Measurements from ENCODE around the gene ACVR1B.

Gene ACVR1B

DNA sequence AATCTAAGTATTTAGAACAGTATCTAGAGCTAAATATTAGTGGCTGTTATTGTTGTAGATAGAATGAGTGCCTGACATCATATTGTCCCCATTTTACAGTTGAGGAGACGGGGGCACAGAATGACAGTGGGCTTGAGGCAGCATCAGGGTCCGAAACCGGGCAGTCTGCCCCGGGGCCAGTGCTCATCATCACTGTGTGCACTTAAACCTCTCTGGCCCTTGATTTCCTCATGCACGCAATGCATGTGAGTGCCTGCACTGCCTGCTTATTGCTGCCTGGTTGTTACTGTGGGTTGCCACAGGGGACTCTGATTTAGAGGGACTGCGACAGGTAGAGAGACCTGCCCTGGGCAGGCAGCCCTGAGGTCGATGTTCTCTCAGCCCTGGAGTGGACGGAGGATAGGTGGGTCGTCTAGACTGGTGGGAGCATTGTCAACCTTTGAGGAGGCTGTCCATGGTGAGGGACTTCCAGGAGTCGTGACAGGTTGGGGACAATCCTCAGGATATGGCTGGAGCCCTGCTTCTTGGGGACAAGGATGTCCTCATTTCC is 34.4 kb upstream of the ACVR1B start:
- DNase-seq (ENCODE audit: low read depth in 2 of 2): no peak

DNA sequence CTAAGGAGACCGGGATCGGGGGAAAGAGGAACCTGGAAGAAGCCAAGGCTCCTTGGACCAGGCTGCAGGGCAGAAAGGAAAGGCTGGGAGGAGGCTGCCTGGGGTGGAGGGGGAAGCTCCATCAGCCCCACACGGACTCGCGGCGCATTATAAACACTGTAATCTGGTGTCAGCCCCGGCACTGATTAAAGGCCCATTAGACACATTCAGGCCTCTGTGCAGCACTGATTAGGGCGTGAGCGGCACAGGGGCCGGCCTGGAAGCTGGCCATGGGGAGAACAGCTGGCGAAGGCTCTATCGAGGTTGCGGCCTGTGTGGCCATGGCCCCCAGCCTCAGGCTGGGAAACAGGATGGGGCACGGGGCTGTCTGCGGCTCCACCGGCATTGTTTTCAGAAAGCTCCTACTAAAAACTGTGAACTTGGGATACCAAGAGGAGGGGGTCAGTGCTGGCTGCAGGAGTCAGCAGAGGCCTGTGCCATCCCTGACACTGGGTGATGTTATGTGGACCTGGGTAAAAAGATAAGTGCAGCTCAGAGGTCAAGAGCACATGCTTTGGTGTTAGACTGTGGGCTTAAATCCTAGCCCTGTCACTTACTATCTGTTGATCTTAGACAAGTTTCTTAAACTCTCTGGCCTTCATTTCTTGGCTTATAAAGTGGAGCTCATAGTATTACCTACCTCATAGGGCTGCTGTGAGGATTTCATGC is 33.6 kb upstream of the ACVR1B start:
- no peak for DNase-seq (ENCODE audit: low read depth in 2 of 2)

DNA sequence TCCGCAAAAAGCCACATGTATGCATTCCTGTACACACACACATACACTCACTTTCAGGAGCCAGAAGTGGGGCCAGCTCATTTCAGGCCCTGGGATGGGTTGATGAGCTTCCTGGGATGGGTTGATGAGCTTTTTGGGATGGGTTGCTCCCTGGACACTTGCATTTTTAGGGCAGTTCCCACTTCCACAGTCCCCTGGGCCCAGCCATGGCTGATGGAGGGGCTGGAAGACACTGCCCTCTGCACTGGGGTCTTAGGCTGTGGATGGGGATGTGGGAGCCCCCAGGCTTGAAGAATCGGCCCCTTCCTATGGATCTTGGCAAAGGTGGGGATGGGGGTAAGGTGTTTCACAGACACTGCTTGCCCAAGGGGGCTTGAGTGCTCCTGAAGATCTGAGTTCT is 31.5 kb upstream of the ACVR1B start:
- no peak for DNase-seq (ENCODE audit: low read depth in 2 of 2)

DNA sequence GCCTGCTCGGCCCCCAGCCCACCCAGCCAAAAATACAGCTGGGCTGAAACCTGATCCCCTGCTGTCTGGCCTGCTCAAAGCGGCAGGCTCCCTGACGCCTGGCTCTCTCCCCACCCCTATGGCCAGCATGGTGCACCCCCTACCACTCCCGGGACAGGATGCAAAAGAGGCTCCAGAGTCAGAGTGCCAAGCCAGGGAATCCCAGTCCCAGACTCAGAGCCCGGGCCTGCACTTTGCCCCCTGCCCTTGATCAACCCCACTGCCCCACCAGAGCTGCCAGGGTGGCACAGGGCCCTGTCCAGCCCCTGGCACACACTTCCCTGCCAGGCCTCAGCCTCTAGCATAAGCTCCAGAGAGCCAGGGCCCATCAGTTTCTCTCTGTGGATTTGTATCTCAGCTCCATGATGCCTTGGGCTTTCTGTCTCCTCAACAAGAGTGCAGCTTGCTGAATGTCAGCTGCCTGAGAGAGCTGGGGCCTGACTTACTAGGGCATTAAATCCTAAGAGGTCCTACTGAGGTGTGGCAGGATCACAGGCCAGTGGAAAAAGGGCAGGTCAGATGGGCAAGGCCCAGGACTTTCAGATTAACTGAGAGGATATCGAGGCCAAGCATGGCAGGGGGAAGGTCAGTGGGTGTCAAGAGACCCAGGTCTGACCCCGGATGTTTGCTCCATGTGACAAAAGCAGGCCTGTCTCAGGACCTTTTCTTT is 30.3 kb upstream of the ACVR1B start:
- DNase-seq (ENCODE audit: low read depth in 2 of 2): no peak

DNA sequence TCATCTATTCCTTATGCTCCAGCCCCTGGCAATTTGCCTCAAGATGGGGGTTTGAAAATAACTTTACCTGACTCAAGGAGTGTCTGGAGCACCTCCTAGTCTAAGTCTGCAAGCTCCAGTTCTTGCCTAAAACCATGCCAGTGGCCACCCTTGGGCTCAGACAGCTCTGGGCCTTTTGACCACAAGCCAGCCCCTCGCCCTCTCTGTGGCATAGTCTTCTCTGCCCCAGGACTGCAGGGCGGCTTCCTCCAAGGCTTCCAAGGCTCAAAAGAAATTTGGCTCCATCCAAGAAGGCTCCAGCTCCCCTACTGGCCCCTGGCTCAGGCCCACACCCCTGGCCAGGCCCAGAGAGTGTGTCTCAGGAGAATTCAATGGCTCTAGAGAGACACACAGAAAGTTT is 29.4 kb upstream of the ACVR1B start:
- DNase-seq (ENCODE audit: low read depth in 2 of 2): no peak

DNA sequence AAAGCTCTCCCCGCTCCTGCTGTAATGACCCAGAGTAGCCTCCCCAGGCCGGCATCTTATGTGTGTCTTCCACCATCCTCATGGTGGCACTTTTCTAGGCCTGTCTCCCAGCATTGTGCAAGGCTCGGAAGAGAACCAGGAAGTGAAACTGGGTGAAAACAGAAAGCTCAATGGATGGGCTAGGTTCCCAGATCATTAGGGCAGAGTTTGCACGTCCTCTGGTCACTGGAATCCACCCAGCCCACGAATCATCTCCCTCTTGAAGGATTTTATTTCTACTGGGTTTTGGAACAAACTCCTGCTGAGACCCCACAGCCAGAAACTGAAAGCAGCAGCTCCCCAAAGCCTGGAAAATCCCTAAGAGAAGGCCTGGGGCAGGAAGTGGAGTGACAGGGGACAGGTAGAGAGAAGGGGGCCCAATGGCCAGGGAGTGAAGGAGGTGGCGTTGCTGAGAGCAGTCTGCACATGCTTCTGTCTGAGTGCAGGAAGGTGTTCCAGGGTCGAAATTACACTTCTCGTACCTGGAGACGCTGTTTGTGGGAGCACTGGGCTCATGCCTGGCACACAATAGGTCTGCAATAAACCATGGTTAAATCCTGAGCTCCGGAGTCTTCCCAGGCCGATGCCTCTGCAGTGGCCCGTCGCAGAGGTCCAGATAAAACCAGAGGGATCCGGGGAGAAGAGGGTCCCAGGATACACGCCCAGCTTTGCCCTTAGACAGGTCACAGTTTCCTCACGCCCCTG is 28.6 kb upstream of the ACVR1B start:
- DNase-seq (ENCODE audit: low read depth in 2 of 2): no peak

DNA sequence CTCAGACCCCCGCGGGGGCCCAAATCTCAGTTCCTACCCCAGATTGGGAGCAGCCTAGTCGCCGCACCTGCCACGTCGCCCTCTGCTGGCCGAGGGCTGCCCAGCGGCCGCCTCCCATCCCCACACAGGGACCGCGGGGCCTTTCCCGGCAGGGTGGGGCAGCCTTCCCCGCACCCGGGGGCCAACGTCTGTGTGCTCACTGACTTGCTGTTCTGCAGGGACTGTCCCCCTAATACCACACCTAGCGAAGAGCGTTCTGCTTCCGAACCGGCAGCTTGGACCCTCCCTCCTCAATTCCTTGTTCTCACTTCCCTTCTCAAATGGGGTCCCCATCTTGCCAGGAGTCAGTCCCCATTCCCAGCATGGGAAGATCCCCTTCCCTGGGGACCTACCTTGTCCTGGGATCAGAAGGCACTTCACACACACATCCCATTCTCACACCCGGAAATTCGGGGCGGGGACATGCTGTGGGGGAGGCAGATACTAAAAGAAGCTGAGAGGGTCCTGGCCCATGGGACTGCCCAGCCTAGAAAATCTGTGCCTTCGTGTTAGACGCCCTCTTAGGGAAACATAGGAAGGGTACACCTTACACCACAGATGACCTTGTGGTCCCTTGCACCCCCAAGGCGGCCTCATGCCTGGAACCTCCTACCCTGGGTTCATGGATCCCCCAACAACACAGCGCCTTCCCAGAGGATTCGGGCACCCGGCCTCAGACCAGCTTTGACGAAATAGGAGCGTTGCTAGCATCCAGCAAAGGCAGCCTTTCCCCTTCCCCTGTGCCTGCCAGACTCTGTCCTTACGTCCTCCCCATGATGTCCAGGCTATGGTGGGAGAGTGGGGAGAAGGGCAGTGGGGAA is 27.8 kb upstream of the ACVR1B start:
- peak; percentile 49 to 55 for DNase-seq (ENCODE audit: low read depth in 2 of 2)

DNA sequence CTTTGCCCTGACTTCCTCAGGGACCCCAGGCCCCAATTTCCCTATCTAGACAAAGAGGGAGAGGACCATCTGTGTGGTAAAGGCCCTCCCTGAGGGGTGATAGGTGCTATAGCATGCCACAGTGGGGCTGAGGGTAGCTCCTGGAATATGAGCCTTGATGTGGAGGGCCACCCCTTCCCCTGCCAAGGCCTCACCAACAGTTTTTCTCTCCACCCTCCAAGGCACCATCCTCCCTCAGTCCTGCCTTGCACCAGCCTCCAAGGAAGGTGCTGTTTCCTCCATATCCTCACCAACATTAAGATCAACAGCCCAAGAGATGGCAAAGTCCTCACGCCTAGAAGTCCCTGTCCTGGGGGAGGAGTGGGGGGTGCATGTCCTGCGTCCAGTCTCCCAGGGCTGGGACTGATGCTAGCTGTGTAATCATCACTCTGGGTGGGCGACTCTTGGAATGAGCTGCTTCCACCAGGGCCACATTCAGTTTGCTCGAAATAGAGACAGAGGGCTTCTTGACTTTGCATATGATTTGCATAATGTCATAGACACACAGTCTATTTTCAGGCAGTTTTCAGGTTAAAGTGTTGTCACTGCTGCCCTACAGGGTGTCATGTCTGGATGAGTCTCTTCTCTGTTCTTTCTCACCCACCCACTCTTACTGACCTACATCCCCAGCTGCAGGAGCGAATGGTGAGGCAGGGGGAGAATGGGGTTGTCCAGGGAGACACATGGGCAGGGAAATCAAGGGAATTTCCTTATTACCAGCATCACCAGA is 26.8 kb upstream of the ACVR1B start:
- DNase-seq (ENCODE audit: low read depth in 2 of 2): no peak

DNA sequence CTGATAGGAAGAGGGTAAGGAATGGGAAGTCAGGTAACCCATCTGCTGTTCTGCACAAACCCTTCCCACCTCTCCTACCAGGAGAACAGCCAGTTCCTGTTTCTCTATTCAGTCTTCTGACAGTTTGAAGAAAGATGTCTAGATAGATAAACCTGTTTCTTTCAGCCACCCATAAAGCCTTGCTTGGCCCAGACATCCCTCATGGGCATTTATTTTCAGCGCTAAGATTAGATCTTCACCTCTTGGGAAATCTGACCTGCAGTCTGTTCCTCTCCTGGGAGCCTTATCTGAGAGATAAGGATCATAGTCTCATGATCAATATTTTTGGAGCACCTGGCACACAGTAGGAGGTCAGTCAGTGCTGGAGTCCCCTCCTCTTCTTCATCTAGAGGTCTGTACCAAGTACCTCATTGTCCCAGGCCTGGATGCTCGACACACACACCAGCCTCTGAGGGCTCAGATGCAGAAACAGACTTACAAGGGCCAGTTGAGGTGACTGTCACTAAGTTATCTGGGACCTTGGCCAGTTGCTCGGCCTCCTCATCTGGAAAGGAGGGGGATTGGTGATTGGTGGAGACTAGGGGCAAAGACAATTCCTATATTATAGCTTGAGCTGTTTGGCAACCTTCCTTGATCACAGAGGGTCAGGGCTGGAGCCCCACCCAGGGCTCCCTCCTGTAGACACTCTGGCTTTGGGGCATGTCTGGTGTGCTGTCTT is 26.0 kb upstream of the ACVR1B start:
- no peak for DNase-seq (ENCODE audit: low read depth in 2 of 2)

DNA sequence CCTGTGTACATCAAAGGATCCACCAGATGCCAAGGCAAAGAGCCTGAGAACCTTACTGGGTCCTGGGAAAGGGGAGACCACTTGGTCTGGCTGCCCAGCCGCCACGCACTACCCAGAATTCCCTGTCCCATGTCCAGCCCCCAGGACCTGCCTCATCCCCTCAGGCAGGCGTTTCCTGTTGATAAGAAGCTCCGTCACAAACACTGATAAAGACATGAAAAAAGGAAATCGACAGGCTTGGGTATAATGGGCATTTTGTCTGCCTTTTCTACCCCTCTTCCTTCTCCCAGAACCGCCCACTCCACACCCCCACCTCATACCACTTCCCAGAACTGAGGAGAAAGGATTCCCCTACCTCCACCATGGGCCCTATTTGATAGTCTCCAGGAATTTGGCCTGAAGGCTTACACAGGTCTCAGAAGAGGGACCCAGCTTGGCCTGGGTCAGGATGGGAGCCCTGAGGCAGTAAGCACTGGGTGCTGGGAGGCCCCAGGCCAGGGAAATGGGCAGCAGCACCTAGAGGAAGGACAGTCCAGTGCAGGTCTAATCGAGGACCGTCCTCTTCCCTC is 25.4 kb upstream of the ACVR1B start:
- DNase-seq (ENCODE audit: low read depth in 2 of 2): no peak

DNA sequence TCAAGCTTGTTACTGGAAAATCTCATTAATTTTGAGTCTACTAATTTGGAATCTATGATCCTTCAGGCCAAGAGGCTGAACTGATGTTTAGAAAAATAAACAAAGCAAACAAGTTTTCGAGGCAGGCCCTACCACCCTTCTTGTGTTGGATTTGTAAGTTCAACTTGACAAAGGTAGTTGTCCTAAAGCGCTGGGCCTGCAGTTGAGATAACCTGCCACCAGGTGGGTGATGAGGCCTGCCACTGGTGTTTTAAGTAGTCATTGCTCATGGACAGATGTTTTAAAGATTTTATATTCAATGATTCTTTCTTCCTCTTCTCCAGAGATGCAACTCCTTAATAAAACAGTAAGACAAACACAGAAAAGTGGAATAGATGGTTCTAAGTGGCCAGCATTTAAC is 24.8 kb upstream of the ACVR1B start:
- peak; percentile 30 to 44 for DNase-seq (ENCODE audit: low read depth in 2 of 2)

DNA sequence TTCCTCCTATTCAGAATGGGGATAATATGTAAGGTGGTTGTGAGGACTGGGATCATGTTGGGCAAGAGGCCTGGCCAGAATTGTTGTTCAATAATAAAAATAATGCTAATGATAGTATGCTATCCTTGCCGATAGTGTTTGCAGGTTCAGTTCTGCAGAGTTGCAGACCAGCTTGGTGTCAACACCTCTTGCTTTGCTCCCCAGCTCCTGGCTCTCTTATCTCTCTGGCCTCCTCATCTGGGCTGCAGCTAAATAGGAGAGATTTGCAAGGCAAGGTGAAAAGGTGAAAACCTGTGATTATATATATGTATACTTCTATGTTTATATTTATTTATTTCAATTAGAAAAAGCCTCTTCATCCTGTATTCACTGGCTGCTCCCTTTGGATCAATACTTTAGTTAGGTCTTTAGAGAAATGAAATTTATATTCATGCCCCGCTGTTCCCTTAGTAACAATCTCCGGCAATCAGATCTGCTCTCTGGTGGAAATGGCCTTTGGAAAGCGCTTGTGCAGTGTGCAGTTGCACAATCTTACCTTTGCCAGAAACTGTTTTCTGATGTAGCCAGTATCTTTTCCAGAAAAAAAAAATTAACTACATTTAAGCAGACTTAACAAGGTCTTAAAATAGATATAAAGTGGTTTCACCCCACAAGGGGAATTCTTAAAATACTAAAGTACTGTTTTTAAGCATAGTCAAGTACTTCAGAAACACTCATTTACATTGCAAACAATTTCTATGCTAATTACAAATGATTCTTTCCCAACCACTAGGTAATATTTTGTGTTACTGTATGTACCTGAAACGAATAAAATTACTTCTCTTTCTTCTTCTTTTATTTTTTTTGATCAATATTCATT is 19.1 kb upstream of the ACVR1B start:
- no peak for DNase-seq (ENCODE audit: low read depth in 2 of 2)

DNA sequence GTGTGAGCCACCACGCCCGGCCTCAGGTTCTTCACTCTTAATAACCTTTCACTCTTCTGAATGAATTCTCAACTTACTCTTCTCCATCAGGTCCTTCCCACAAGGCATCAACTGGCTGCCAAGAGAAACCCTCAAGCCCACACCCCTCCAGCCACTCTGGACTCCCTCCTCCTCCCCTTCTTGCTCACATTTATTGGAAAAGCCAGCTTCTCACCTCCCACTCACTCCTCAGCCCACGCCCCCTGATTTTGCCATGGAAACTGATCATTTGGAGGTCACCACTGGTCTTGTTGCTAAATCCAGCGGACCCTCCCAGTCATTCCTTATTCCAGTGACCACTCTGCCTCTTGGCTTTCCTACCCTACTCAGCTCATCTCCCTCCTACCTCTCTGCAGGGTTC is 17.4 kb upstream of the ACVR1B start:
- DNase-seq (ENCODE audit: low read depth in 2 of 2): no peak

DNA sequence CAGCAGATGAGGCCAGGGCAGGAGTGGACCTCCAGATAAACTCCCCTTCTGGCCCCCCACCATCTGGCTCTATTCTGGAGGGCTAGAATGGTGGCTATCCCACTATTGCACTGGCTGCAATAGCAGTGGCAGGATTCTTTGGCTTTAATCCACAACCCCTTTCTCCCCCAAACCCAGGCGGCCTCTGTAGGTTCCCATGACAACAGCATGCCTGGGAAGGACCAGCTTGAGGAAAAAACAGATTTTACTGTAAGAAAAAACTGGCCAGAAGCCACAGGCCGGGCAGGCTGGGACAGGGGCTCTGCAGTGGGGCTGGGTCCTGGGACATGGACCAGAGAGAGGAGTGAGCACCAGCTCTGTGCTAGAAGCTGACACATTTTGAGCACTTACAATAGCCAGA is 13.6 kb upstream of the ACVR1B start:
- no peak for DNase-seq (ENCODE audit: low read depth in 2 of 2)

DNA sequence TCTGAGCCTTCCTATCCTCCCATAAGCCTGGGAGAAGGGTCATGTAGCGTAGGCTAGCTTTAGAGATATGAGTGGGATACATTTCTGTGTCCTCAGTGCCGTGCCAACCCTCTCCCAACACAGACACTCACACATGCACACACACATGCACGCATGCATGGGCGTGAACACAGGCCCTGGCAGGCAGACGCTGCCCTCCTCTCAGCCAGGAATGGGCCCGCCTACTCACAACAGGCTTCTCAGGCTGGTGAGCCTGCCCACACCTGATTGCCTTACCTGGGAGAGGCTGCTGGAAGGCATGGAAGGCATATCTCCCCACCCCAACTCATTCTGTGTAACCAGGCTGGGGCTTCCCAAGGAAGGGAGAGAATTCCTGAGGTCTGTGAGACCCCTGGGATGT is 12.8 kb upstream of the ACVR1B start:
- DNase-seq (ENCODE audit: low read depth in 2 of 2): no peak

DNA sequence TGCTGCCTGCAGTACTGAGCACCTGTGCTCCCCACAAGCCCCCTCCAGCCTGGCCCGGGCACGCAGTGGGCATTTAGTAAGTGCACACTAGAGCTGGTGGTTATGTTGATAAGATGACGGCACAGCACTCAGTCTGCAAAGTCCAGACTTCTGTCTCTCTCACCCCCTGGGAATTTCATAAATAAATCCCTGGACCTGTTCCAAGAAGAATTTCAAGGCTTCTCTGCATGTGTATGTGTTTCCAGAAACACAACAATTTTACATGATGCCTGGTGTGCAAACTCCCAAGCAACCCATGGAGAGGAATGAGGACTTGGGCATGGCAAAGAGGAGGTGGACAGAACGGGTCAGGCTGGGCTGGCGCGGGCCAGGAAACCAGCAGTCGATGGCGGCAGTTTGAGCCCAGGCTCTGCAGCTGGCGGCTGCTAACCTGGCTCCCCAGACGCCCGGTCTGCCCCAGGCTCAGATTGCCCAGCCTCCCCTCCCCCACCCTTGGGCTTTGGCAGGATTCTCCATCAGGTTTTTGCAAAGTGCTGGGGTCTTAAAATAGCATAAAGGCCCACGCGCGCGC is 10.4 kb upstream of the ACVR1B start:
- DNase-seq (ENCODE audit: low read depth in 2 of 2): no peak

DNA sequence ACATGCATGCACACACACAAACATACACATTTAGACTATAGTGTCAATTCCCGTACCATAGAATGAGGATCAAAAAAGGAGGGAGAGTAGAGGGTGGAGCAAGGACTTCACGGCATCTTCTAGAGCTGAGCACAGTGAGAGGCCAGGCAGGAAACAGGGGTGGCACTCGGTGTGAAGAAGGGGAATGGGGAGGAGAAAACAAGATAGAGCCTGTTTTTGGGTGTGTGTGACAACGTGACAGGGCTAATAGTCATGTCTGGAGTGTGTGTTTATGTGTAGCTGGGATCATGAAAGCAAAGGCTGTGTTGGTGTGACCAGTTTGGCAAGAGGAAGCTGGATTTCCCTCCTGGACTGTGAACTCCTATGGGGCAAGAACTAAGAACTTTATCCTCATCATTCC is 9.9 kb upstream of the ACVR1B start:
- no peak for DNase-seq (ENCODE audit: low read depth in 2 of 2)

DNA sequence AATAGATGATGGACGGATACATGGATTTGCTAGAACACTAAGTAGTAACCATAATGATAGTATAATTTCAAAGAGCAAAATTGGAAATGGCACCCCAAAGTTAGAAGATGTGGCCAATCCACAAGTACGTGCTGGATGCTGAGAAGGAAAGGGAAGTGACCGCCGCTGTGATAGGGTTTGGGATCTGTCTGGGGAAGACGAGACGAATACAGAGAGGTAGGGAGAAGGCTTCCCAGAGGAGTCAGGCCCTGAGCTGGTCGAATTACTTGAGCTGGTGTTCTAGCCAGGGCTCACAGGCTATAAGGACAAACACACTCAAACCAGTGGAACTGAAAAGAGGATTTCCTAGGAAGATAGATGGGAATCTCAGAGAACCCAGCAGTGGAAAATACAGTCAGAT is 9.4 kb upstream of the ACVR1B start:
- DNase-seq (ENCODE audit: low read depth in 2 of 2): no peak

Data from stimulated activated CD4-positive, alpha-beta T cell treated with anti-CD3 and anti-CD28 coated beads, Interleukin-4, amount 100 ng/mL, for 48 hours (primary cell).